GM12801 (cell line): ENCODE results near the gene DENND1A.

ENCODE experiments used
- CTCF ChIP-seq: IDR thresholded peaks from one replicate; pipeline ENCODE4 v1.5.1; 2011; ENCODE audit warnings: control low read depth; ENCODE audit not compliant: insufficient read length; ENCODE audit errors: extremely low read depth

Gene DENND1A

GRCh38 chr9:123957168-123957721 lies 27.3 kb upstream of the DENND1A start:
- no peak for TF ChIP-seq CTCF

- TF ChIP-seq CTCF = no peak
These were observed 25.7 kb upstream of the DENND1A start for GRCh38 chr9:123955637-123956036.

- TF ChIP-seq CTCF = no peak
These were observed 24.8 kb upstream of the DENND1A start for GRCh38 chr9:123954518-123955280.

GRCh38 chr9:123952641-123953495 lies 22.9 kb upstream of the DENND1A start:
- TF ChIP-seq CTCF = no peak

- no peak for TF ChIP-seq CTCF
These were observed 18.4 kb upstream of the DENND1A start for GRCh38 chr9:123948286-123948685.

- no peak for TF ChIP-seq CTCF
These were observed 17.4 kb upstream of the DENND1A start for GRCh38 chr9:123947326-123947725.

- no peak for TF ChIP-seq CTCF
These were observed 16.3 kb upstream of the DENND1A start for GRCh38 chr9:123946101-123946821.
